B cell (primary cell): Measurements from ENCODE around the gene CARTPT.

Experiments used
- CTCF ChIP-seq: fragments of 200-600 bp; IDR thresholded peaks from one replicate; pipeline ENCODE4 v1.8.0; 2022; ENCODE audit warnings: antibody characterized with exemption, mild to moderate bottlenecking
- EZH2 ChIP-seq: IDR thresholded peaks from 2 replicates; pipeline ENCODE4 v1.6.1; 2012; ENCODE audit warnings: borderline replicate concordance, low read depth, mild to moderate bottlenecking, moderate library complexity, low read length; ENCODE audit not compliant: insufficient read depth, poor library complexity, severe bottlenecking

GRCh38 chr5:71705421-71705820 is 13.7 kb upstream of the CARTPT start:
- no peak for TF ChIP-seq CTCF
- no peak for TF ChIP-seq EZH2
